Skeletal muscle cell (primary cell): ENCODE measurements around the gene DSP.

Experiments used
- DNase-seq: peaks from one replicate; pipeline ENCODE4 v3.0.0-alpha.2; 2010; ENCODE audit warnings: low read depth
- H3K4me3 ChIP-seq: 2 replicates; pipeline ENCODE4 v1.5.1; 2011; ENCODE audit warnings: low read depth, mild to moderate bottlenecking, control low read depth, low read length, moderate library complexity

Gene DSP

DNA sequence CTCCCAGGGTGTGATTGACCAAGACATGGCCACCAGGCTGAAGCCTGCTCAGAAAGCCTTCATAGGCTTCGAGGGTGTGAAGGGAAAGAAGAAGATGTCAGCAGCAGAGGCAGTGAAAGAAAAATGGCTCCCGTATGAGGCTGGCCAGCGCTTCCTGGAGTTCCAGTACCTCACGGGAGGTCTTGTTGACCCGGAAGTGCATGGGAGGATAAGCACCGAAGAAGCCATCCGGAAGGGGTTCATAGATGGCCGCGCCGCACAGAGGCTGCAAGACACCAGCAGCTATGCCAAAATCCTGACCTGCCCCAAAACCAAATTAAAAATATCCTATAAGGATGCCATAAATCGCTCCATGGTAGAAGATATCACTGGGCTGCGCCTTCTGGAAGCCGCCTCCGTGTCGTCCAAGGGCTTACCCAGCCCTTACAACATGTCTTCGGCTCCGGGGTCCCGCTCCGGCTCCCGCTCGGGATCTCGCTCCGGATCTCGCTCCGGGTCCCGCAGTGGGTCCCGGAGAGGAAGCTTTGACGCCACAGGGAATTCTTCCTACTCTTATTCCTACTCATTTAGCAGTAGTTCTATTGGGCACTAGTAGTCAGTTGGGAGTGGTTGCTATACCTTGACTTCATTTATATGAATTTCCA lies 43.9 kb downstream of the DSP start:
- no peak for DNase-seq
- no peak overlapping the region for H3K4me3 ChIP-seq

DNA sequence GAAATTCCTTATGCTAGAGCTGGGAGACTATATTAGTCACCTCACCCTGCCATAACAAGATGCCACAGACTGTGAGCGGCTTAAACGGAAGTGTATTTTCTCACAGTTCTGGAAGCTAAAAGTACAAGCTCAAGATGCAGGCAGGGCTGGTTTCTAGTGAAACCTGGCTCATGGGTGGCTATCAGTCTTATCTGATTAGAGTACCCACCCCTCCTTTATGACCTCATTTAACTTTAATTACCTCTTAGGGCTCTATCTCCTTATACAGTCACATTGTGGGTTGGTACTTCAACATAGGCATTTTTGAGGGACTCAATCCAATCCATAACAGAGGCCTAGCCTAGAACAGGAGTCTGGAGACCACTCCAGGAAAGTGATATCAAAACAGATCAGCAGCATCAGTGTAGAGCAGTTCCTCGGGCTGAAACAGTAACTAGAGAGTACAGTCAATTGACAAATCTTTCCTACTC lies 46.2 kb downstream of the DSP start:
- DNase-seq = peak; percentile 36
- H3K4me3 ChIP-seq = no peak overlapping the region

DNA sequence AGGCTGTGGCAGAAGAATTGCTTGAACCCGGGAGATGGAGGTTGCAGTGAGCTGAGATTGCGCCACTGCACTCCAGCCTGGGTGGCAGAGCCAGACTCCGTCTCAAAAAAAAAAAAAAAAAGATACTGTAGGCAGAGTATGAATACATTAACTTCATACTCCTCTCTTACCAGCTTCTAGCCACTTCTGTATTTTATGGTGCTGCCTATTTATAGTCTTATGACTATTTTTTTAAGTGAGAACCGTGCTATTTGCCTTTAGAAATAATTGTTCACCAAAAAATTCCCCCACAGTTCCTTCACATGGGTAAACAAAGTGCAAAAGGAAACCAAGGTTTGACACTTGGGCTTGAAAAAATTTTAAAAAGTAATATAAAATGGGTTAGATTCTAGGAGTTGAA lies 47.0 kb downstream of the DSP start:
- no peak for DNase-seq
- no peak overlapping the region for H3K4me3 ChIP-seq

DNA sequence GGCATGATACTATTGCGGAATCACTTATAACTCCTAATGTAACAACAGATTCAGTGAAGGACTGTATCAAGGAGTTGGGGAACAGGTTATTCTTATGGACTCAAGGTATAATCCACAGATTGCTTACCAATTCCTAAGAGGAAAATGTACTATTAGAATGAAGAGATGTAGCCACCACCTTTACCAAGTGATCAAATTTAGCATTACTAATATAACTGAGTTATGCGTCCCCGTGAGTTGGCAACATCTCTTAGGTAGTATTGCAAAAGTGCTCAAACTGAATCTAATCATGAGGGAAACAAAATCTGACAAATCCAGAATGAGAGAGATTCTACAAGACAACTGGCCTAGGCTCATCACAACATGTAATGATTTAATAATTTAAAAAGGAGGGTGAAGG lies 47.8 kb downstream of the DSP start:
- no peak for DNase-seq
- H3K4me3 ChIP-seq = no peak overlapping the region

DNA sequence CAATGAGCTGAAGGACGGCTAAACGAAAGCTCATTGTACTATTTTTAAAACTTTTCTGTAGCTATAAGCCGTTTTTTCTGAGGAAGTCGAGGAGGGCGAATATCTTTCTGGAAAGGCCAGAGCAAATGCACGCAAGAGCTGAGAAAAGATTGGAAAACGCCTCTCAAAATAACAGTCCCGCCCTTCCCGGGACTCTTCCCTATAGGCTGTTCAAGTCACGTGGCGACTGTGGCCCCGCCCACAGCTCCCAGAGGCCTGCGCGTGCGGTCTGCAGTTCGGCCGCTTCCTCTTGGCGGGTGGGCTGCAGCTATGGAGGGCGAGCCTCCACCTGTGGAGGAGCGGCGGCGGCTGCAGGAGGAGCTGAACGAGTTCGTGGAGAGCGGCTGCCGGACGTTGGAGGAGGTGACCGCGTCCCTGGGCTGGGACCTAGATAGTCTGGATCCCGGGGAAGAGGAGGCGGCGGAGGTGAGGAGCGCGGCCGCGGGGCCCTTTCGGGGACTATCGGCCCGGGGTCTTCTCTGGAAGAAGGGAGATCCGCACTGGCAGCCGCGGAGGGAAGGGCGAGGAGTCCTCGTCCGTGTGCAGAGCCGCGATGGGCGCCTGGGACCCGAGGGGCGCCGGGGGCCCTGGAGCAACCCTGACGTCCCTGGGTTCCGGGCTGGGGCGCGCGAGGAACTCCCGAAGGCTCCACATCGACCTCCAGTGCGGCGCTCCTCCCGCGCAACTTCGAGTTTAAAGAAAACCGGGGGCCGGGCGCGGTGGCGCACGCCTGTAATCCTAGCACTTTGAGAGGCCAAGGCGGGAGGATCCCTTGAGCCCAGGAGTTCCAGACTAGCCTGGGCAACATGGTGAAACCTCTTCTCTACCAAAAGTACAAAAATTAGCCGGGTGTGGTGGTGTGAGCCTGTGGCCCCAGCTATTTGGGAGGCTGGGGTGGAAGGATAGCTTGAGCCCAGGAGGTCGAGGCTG lies 48.8 kb downstream of the DSP start, which contains the start of gene SNRNP48:
Gene SNRNP48 (plus strand): TSS at position 250 of the 969 bp plus-strand sequence. CDS start 60 bp downstream, at position 310.
- peak within 1 kb of the TSS; percentile 84 for H3K4me3 ChIP-seq
- DNase-seq = peak; percentile 73

DNA sequence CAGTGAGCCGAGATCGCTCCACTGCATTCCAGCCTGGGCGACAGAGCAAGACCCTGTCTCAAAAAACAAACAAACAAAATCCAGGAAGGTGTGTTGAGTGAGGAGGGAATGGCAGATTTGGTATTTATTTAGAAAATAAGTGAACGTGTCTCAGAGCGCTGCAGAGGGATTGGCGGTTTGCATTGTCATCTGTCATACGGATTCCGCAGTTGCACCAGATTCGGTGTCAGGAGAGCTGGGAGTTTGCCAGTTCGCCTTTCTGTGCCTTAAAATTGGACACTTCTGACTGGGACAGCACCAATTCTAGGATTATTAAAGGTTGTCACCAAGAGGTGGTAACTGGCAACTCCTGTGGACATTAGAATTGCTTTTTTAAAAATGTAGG lies 49.4 kb downstream of the DSP start:
- no peak for DNase-seq
- H3K4me3 ChIP-seq = peak overlapping the region; percentile 84

DNA sequence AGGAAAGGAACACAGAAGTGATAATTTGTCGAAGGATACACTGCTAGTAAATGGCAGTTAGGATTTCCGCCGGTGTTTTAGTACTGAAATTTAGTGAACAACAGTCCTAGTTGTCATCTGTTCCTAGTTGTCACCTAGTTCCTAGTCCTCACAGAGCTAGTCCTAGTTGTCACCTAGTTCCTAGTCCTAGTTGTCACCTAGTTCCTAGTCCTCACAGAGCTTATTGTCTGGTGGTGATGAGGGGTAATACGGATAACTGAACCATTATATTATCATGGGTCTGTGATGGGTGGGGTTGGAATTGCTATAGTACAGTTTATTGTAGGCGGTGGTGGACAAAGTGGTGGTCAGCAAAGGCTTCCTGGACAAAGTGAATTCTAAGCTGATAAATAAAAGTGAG lies 50.3 kb downstream of the DSP start:
- no peak for DNase-seq
- no peak overlapping the region for H3K4me3 ChIP-seq

DNA sequence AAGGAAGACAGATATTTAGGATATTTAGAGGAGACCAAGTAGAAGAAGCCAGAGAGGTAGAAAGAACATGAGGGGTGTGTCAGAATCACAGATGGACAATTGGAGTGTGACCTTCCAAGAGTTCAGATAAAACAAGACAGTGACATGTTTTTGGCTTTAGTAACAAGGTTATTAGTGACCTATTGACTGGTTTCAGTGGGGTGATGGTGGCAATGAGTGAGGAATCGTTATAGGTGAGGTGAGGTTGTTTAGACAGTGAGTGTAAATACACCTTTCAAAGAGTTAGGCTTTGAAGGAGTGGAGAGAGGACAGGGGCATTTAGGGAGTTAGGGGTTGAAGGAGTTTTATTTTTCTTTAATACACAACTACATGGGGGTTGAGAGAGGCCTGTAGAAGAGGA lies 51.8 kb downstream of the DSP start:
- H3K4me3 ChIP-seq = no peak overlapping the region
- no peak for DNase-seq

DNA sequence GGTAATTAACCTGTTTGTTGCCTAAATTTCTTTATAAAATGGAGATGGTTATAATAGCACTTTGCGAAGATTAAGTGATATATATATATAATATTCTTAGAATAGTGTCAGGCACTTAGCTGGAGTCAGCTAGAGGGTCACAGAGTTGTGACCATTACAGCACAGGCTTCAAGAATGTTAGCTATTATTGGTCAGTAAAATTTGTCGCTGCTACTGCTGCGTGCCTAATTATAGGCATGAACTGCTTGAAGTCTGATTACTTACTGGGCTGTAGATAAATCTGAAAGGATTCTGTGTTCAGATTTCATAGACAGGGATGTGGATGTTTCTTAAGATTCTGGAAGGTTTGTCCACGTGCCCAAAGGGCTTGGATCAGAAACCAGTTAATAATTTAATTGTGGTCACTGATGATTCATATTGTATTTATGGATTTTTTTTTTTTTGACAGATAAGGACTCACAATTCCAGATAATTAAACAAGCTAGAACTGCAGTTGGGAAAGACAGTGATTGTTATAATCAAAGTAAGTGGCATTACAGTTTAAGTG lies 53.2 kb downstream of the DSP start:
- DNase-seq = no peak
- H3K4me3 ChIP-seq = no peak overlapping the region

DNA sequence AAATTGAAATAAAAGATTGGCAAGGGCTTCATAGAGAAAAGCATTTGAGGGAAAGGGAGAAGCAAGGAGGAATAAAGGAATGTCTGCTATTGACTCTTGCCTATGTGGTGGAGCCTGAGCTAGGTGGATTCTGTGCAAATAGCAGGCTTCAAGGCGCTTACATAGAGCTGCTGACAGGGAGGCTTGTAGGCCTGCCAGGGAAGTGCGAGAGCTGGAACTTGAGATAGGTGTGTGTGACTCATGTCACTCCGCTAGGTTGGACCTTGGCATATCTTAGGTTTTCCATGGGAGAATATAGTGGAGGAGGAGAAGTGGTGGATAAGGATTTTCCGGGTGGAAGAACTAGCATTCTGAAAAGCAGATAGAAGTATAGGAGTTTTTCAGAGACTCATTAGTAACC lies 62.5 kb downstream of the DSP start:
- no peak for DNase-seq
- H3K4me3 ChIP-seq = no peak overlapping the region

DNA sequence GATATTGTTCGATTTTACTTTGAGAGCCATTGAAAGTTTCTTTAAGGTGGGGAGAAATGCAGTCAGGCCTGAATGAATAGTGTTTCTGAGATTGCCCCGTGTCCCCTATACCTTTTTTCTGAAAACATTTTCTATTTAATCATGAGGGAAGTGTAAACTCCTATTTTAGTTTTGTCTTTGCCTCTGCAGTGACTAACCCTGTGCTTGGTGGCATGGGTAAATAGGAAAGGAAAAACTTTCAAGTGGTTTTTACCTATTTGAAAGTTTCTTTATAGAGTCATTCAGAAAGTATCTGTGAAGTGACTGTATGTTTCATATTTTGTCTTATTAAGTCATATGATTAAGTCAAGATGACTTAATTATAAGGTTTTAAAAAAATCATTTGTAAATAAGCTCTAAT lies 63.0 kb downstream of the DSP start:
- no peak for DNase-seq
- H3K4me3 ChIP-seq = no peak overlapping the region

DNA sequence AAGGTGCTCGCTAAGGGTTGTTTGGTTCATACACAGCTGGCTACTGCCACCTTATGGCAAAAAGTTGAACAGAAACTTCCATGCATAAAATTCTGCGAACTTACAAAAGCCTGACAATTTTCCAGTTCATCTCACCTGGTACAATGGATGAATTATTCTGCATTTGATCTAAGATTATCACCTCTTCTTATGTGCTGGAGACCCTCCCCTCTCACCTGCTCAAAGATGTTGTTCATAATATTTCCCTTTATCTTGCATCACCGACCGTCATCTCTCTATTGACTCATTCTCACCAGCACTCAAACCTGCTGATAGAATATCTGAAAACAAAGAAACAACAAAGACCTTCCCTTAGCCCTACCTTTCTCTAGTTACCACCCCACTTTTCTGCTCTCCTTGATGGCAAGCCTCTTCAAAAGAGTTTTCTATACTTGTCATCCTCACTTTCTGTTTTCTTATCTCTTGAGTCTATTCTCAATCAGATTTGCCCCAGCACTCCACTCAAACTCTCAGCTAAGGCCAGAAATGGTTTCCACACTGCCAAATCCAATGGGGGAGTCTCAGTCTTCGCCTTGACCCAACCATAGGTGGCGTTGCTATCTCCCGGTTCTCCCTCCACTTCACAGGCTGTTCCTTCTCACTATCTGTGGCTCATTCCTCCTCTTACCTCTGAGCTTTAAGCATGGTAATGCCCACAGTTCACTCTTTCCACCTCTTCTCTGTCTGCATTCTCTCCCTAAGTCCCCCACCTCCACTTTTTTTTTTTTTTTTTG lies 74.3 kb downstream of the DSP start:
- H3K4me3 ChIP-seq = no peak overlapping the region
- no peak for DNase-seq

DNA sequence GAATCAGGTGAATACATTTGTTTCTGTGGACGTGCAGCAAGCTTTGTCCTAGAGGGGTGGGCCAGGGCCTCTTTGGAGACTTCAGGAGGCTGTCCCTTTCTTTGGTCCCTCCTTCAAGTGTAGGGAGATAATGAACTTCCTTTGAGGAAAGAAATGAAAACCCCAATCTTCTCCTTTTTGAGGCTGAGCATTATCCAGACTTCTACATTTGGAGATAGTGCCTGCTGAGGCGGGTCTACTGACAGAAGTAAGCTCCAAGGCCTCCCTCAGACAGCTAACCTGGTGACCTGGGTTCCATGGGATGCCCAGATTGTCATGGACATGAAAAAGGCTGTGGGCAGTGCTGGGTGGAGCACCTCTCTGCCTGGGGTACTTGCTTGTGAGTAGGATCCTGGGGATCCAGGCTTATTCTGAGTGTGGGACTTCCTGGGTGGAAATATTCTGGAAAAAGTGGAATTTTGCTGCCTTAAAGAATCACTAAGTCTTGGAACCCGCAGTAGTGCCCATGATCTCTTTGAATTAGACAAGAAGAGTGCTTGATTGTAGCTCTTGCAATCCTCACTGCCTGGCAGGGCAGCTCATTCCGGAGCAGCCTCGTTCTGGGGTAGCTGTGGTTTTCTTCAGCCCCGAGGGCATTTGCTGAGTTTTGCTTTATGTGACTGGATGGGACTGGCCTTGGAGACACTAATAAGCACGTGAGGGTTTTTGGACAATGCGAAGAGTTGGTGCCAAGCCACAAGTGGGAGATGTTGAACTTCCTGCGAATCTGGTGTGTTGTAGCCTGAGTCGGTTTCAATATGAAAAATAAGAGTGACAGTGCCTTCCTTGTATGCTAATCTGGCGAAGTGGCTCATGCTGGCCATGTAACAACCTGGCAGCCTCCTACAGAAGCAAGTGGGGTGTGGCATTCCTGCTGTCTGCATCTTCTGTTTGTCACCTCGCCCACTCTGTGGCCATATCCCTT lies 76.6 kb downstream of the DSP start:
- DNase-seq = peak; percentile 48
- no peak overlapping the region for H3K4me3 ChIP-seq

DNA sequence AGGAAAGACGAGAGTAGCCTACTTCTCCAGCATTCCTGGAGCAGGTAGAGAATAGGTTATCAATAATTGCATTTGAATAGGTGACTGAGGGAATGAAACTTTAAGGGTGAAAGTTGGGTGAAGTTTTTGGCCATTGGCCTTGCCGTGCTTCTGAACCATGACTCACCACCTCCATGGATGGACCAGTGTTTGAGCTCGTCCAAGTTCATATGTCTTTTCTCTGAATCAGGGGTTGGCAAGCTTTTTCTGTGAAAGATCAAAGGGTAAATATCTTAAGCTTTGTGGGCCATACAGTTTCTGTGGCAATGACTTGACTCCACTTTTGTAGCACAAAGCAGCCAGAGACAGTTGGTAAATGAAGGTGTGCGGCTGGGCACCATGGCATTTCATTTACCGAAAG lies 80.3 kb downstream of the DSP start:
- H3K4me3 ChIP-seq = no peak overlapping the region
- no peak for DNase-seq

DNA sequence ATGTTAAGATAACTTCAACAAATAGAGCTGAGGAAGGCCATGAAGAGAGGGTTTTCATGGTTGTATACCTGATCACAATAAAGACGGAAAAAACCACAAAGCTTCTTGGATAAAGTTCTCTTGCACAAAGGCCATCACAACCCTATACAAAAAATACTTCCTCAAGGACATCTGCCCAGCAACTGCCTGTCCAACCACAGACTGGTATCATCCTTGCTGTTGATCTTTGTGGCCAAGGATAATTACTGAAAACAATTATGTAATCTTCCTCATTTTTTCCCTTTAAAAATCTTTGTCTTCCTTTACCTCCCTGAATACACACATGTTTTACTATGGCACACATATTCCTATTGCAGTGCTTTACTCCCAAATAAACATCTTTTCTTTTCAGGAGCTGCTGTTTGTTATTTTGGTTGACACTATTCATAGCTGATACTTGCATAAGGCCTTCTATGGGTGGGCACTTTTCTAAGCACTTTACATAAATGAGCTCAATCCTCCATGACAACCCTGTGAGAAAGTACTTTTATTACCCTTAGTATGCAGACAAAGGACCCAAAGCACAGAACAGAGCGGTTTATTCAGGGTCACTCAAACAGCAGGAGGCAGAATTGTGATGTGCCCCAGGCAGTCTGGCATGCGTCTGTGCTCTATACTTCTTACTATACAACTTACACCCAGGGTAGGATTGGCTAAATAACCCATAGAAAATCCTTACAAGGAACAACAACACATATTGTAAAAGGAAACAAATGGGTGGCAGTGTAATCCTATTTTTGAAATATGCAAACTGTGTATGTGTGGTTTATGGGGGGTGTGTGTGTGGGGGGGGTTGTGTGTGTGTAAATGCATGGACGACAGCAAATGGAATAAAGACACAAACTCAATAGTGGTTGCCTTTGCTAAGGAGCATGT lies 83.6 kb downstream of the DSP start:
- H3K4me3 ChIP-seq = no peak overlapping the region
- DNase-seq = no peak

DNA sequence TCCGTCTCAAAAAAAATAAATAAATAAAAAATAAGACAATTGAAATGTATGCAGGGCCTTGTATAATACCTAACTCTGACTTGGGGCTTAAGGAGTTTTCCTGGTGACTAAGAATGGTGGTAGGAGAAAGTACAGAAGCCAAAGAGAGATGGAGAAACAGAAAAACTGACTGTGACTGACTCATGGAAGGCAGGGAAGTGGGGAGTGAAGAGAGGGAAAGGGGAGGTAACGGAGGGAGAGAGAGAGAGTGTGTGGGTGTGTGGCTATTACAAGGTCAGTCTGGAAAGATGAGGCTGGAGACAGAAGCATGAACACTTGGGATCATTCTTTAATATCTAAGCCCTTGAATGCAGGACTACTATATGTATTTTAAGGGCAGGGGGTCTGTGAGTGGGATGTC lies 87.0 kb downstream of the DSP start:
- H3K4me3 ChIP-seq = no peak overlapping the region
- DNase-seq = peak; percentile 60

DNA sequence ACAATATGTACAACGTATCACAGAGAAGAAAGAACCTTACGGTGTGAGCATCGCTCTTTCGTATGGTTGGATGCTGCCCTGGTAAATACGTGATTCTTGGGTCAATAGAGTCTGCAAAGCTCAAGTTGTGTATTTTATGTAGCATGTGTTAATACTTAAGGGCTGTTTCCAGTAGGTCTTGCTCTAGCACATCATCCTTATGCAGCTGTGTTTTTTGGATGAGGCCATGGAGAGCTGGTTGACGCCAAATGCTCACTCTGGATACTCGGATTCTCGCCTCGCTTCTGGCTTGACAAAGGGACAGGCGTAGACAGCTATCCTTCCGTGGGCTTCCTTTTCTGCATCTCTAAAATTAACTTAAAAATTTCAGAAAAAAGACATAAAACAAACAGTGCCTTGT lies 87.4 kb downstream of the DSP start:
- DNase-seq = no peak

DNA sequence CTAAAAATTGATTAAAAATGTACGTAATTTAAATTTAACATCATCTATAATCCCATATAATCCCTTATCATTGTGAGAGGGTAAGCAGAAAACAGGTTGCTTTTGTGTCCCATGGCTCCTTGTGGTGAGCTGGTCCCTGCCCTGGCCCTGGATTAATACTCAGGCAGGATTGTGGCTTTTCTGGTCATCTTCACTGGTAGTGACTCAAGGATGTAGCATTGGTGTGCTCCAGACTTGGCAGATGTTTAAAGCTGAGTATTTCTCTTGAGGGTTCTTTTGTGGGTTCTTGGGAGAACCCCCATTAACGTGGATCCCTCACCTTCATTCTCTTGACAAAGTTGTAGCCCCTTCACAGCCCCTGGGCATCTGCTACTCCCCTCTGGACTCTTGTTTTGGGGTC lies 87.8 kb downstream of the DSP start:
- no peak overlapping the region for H3K4me3 ChIP-seq
- DNase-seq = no peak

More for the DNA sequence above, 87.4 kb downstream of the DSP start:
- H3K4me3 ChIP-seq = no peak overlapping the region
